Measurements from ENCODE around the gene ERCC3. TPM values are rescaled to one million over a fixed set of nuclear protein-coding genes. Genes with fewer than 3 reads are reported as not detected.

ERCC3 gene
- total RNA-seq, 1 experiment from 2014 or later, result 48.1 TPM

DNA sequence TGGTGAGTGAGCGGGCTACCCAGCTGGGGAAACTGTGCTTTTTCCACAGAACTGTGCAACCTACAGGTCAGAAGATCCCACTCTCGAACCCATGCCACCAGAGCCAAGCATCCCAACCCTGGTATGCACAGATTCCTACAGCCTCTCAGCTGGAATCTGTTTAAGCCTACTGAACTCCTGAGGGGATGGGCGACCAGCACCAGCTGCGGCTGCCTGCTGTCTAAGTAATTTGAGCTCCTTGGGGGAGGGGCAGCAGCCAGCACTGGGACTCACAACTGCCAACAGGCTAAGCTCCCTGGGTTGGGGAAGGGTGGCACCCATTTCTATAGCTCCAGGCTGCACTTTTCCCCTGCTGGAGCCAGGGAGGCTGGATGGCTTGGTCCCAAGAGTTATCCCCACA, 85.6 kb downstream of the ERCC3 start:
- peaks cover 26% of the 10 kb centered on the region for H3K27me3 Mint-ChIP-seq (ENCODE audit: low read depth)
- peaks cover 6% of the 10 kb centered on the region for H3K9me3 Mint-ChIP-seq
- ChIA-PET CTCF (interaction anchor here (0.6 to 1.3 kb wide), 4 partner anchors 11 to 494 kb away, joined by 3 to 13 read pairs (median 3); no protein-coding TSS in a partner anchor), POLR2A (no interaction called here)
- peak; percentile 69 for DNase-seq (ENCODE audit: low spot score)
- H3K4me1 Mint-ChIP-seq, result peaks cover 45% of the 10 kb centered on the region
- peak; percentile 75 for ATAC-seq
- no peak for TF ChIP-seq PREB (CRISPR knock-in tag; IDR thresholded peaks at IDR 0.05; ENCODE audit: borderline replicate concordance)
- TF ChIP-seq, protein P1, sequence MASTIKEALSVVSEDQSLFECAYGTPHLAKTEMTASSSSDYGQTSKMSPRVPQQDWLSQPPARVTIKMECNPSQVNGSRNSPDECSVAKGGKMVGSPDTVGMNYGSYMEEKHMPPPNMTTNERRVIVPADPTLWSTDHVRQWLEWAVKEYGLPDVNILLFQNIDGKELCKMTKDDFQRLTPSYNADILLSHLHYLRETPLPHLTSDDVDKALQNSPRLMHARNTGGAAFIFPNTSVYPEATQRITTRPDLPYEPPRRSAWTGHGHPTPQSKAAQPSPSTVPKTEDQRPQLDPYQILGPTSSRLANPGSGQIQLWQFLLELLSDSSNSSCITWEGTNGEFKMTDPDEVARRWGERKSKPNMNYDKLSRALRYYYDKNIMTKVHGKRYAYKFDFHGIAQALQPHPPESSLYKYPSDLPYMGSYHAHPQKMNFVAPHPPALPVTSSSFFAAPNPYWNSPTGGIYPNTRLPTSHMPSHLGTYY (CRISPR knock-in tag; IDR thresholded peaks at IDR 0.05), result 0 out of 2 replicates have a peak, but pooled peaks have one; percentile 33
- TF ChIP-seq, protein P2, sequence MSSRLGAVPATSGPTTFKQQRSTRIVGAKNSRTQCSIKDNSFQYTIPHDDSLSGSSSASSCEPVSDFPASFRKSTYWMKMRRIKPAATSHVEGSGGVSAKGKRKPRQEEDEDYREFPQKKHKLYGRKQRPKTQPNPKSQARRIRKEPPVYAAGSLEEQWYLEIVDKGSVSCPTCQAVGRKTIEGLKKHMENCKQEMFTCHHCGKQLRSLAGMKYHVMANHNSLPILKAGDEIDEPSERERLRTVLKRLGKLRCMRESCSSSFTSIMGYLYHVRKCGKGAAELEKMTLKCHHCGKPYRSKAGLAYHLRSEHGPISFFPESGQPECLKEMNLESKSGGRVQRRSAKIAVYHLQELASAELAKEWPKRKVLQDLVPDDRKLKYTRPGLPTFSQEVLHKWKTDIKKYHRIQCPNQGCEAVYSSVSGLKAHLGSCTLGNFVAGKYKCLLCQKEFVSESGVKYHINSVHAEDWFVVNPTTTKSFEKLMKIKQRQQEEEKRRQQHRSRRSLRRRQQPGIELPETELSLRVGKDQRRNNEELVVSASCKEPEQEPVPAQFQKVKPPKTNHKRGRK (CRISPR knock-in tag; IDR thresholded peaks at IDR 0.05; ENCODE audit: borderline replicate concordance), result no peak
- TF ChIP-seq ZNF281 (CRISPR knock-in tag; IDR thresholded peaks at IDR 0.05), result peak; percentile 80
- TF ChIP-seq SP1 (CRISPR knock-in tag; conservative IDR thresholded peaks at IDR 0.05), result peak; percentile 53; the same call in 1 of the 2 replicates
- peak; percentile 93 for TF ChIP-seq ZNF423 (CRISPR knock-in tag; IDR thresholded peaks at IDR 0.05)
- TF ChIP-seq FOXP1 (CRISPR knock-in tag; IDR thresholded peaks at IDR 0.05; ENCODE audit: borderline replicate concordance), result 0 out of 2 replicates have a peak, but pooled peaks have one; percentile 35
- TF ChIP-seq TEAD1 (CRISPR knock-in tag; IDR thresholded peaks at IDR 0.05), result peak; percentile 33; the same call in 1 of the 2 replicates
- H3K4me3 Mint-ChIP-seq, result no peak overlapping the region
- no peak overlapping the region for H3K27ac Mint-ChIP-seq
- peaks cover 3% of the 10 kb centered on the region; the same call in 1 of the 2 replicates for H3K36me3 Mint-ChIP-seq

Other genes starting within 250 kb of the ERCC3 start
- gene BIN1, start 187.0 kb downstream of the ERCC3 start, total RNA-seq (2021), result 38.9 to 42.5 TPM (median 41.6 TPM) in 3 replicates
- gene CYP27C1, start 73.8 kb downstream of the ERCC3 start, total RNA-seq (2021), result 2.1 to 2.9 TPM (median 2.4 TPM) in 3 replicates
- 26.9 to 31.7 TPM (median 31.3 TPM) in 3 replicates for gene MAP3K2, start 93.8 kb upstream of the ERCC3 start, total RNA-seq (2021)
- 0.30 to 0.59 TPM (median 0.39 TPM) in 3 replicates for gene PROC, start 124.3 kb upstream of the ERCC3 start, total RNA-seq (2021)
- 69.2 to 70.5 TPM (median 69.3 TPM) in 3 replicates for gene IWS1, start 232.3 kb upstream of the ERCC3 start, total RNA-seq (2021)
- gene MYO7B, start 241.5 kb upstream of the ERCC3 start, total RNA-seq (2021), result 0.02 TPM in 1 of 3 replicates, not detected in the others